ENCODE data around the gene C1orf105. TPM values are rescaled to one million over a fixed set of nuclear protein-coding genes. Genes with fewer than 3 reads are reported as not detected.
A peak's percentile ranks its signal among the peaks of the same experiment; 100 is the strongest.
"Not testable (repeated sequence)": the region's sequence is repeated elsewhere in the genome, so short reads cannot be mapped to it uniquely, and the experiment has no call there.

C1orf105 gene
- total and polyA plus RNA-seq, 2 donors = 2.9 TPM; not detected in 1

GRCh38 chr1:172423336-172423735 lies 2.9 kb downstream of the C1orf105 start:
- 97% methylated on average over 2 of the region's 2 CpGs for WGBS
- Histone ChIP-seq H3K4me3 (ENCODE audit: low read depth, low read length) (no peak overlapping the region), H3K36me3 (ENCODE audit: insufficient read depth) (no peaks in the 10 kb centered on the region), H3K27ac (ENCODE audit: low read depth) (no peak overlapping the region), H3K4me1 (ENCODE audit: insufficient read depth) (no peaks in the 10 kb centered on the region)
- no peak for DNase-seq (ENCODE audit: extremely low spot score)

GRCh38 chr1:172425339-172425738 lies 4.9 kb downstream of the C1orf105 start:
- Histone ChIP-seq H3K4me3 (ENCODE audit: low read depth, low read length) (no peak overlapping the region), H3K4me1 (ENCODE audit: insufficient read depth) (no peaks in the 10 kb centered on the region), H3K36me3 (ENCODE audit: insufficient read depth) (no peaks in the 10 kb centered on the region), H3K27ac (ENCODE audit: low read depth) (no peak overlapping the region)
- 92% methylated on average over 3 of the region's 3 CpGs for WGBS
- no peak for DNase-seq (ENCODE audit: extremely low spot score)

GRCh38 chr1:172427191-172427590 lies 6.7 kb downstream of the C1orf105 start:
- Histone ChIP-seq H3K4me3 (ENCODE audit: low read depth, low read length) (no peak overlapping the region), H3K36me3 (ENCODE audit: insufficient read depth) (no peaks in the 10 kb centered on the region), H3K4me1 (ENCODE audit: insufficient read depth) (no peaks in the 10 kb centered on the region), H3K27ac (ENCODE audit: low read depth) (no peak overlapping the region)
- DNase-seq (ENCODE audit: extremely low spot score) = no peak
- 93% methylated on average over 2 of the region's 2 CpGs for WGBS

- Histone ChIP-seq H3K36me3 (ENCODE audit: insufficient read depth) (no peaks in the 10 kb centered on the region), H3K4me3 (ENCODE audit: low read depth, low read length) (no peak overlapping the region), H3K4me1 (ENCODE audit: insufficient read depth) (no peaks in the 10 kb centered on the region), H3K27ac (ENCODE audit: low read depth) (no peak overlapping the region)
- no peak for DNase-seq (ENCODE audit: extremely low spot score)
- 82% methylated on average over 1 of the region's 1 CpG for WGBS
Measured at GRCh38 chr1:172429331-172430127, 9.0 kb downstream of the C1orf105 start.

GRCh38 chr1:172430128-172430454 lies 9.6 kb downstream of the C1orf105 start:
- DNase-seq (ENCODE audit: extremely low spot score) = no peak
- no peaks in the 10 kb centered on the region for H3K4me1 ChIP-seq (ENCODE audit: insufficient read depth)
- no peak overlapping the region for H3K4me3 ChIP-seq (ENCODE audit: low read depth, low read length)
- no peak overlapping the region for H3K27ac ChIP-seq (ENCODE audit: low read depth)
- 83% methylated on average over 1 of the region's 1 CpG for WGBS
- H3K36me3 ChIP-seq (ENCODE audit: insufficient read depth) = no peaks in the 10 kb centered on the region

- Histone ChIP-seq H3K27ac (ENCODE audit: low read depth) (no peak overlapping the region), H3K4me3 (ENCODE audit: low read depth, low read length) (no peak overlapping the region), H3K4me1 (ENCODE audit: insufficient read depth) (no peaks in the 10 kb centered on the region), H3K36me3 (ENCODE audit: insufficient read depth) (no peaks in the 10 kb centered on the region)
- no peak for DNase-seq (ENCODE audit: extremely low spot score)
- 88% methylated on average over 2 of the region's 2 CpGs for WGBS
Measured at GRCh38 chr1:172431204-172431603, 10.7 kb downstream of the C1orf105 start.

- Histone ChIP-seq H3K27ac (ENCODE audit: low read depth) (no peak overlapping the region), H3K36me3 (ENCODE audit: insufficient read depth) (no peaks in the 10 kb centered on the region), H3K4me1 (ENCODE audit: insufficient read depth) (no peaks in the 10 kb centered on the region), H3K4me3 (ENCODE audit: low read depth, low read length) (no peak overlapping the region)
- 70% methylated on average over 9 of the region's 9 CpGs for WGBS
- no peak for DNase-seq (ENCODE audit: extremely low spot score)
Measured at GRCh38 chr1:172431721-172432192, 11.3 kb downstream of the C1orf105 start.

GRCh38 chr1:172437183-172437582 lies 16.7 kb downstream of the C1orf105 start:
- 96% methylated on average over 3 of the region's 3 CpGs for WGBS
- not testable (repeated sequence) for H3K36me3 ChIP-seq (ENCODE audit: insufficient read depth); H3K4me1 ChIP-seq (ENCODE audit: insufficient read depth); H3K4me3 ChIP-seq (ENCODE audit: low read depth, low read length); DNase-seq (ENCODE audit: extremely low spot score); H3K27ac ChIP-seq (ENCODE audit: low read depth)

- Histone ChIP-seq H3K36me3 (ENCODE audit: insufficient read depth) (no peaks in the 10 kb centered on the region), H3K27ac (ENCODE audit: low read depth) (no peak overlapping the region), H3K4me1 (ENCODE audit: insufficient read depth) (peaks cover 4% of the 10 kb centered on the region), H3K4me3 (ENCODE audit: low read depth, low read length) (no peak overlapping the region)
- 97% methylated on average over 6 of the region's 6 CpGs for WGBS
- no peak for DNase-seq (ENCODE audit: extremely low spot score)
Measured at GRCh38 chr1:172442404-172442803, 21.9 kb downstream of the C1orf105 start.

GRCh38 chr1:172442843-172443565 lies 22.5 kb downstream of the C1orf105 start:
- Histone ChIP-seq H3K27ac (ENCODE audit: low read depth) (no peak overlapping the region), H3K4me1 (ENCODE audit: insufficient read depth) (peaks cover 4% of the 10 kb centered on the region), H3K4me3 (ENCODE audit: low read depth, low read length) (peak overlapping the region; percentile 91), H3K36me3 (ENCODE audit: insufficient read depth) (no peaks in the 10 kb centered on the region)
- no peak for DNase-seq (ENCODE audit: extremely low spot score)
- WGBS = 68% methylated on average over 3 of the region's 3 CpGs

GRCh38 chr1:172443666-172444453 lies 23.4 kb downstream of the C1orf105 start, which contains the start of gene PIGC:
PIGC (minus strand) TSS chr1:172444069; CDS start chr1:172442622, 1,447 bp downstream.
- Histone ChIP-seq H3K27ac (ENCODE audit: low read depth) (peak within 1 kb of the TSS; percentile 14), H3K4me1 (ENCODE audit: insufficient read depth) (peaks cover 4% of the 10 kb centered on the region), H3K4me3 (ENCODE audit: low read depth, low read length) (peak within 1 kb of the TSS; percentile 91), H3K36me3 (ENCODE audit: insufficient read depth) (no peaks in the 10 kb centered on the region)
- WGBS = 4% methylated on average over 43 of the region's 43 CpGs
- DNase-seq (ENCODE audit: extremely low spot score) = no peak

GRCh38 chr1:172446547-172446946 lies 26.1 kb downstream of the C1orf105 start:
- no peaks in the 10 kb centered on the region for H3K4me1 ChIP-seq (ENCODE audit: insufficient read depth)
- WGBS = 88% methylated on average over 3 of the region's 3 CpGs
- no peak for DNase-seq (ENCODE audit: extremely low spot score)
- H3K4me3 ChIP-seq (ENCODE audit: low read depth, low read length) = no peak overlapping the region
- H3K36me3 ChIP-seq (ENCODE audit: insufficient read depth) = no peaks in the 10 kb centered on the region
- no peak overlapping the region for H3K27ac ChIP-seq (ENCODE audit: low read depth)

- H3K36me3 ChIP-seq (ENCODE audit: insufficient read depth) = no peaks in the 10 kb centered on the region
- H3K27ac ChIP-seq (ENCODE audit: low read depth) = no peak overlapping the region
- H3K4me3 ChIP-seq (ENCODE audit: low read depth, low read length) = no peak overlapping the region
- no peak for DNase-seq (ENCODE audit: extremely low spot score)
- no peaks in the 10 kb centered on the region for H3K4me1 ChIP-seq (ENCODE audit: insufficient read depth)
- WGBS = 83% methylated on average over 2 of the region's 2 CpGs
Measured at GRCh38 chr1:172447641-172448040, 27.2 kb downstream of the C1orf105 start.
